Measurements from ENCODE around the gene PNKD.

DNA sequence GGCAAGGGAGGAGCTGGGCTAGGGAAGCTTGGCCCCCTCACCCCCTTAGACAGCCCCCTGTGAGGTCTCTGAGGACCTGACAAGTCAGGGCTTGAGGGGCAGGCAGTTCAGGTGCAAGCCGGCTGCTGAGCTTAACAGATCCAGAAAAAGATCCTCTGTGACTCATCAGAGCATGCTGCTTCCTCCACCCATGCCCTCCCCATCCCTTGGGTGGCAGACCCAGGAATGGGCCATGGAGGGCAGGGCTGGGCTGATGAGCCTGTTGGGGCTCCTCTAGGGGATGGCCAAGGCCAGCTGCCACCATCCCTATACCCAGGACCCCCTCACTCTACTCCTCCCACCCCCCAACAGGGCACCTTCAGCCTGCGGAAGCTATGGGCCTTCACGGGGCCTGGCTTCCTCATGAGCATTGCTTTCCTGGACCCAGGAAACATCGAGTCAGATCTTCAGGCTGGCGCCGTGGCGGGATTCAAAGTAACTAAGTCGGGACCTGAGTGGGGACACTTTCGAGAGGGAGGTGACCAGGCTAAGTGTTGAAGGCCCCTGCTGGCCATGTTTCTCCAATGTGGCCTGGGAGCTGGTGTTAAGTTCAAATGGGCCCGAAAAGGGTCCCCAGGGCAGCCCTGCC, 113.7 kb downstream of the PNKD start:
- TF ChIP-seq, protein P1, sequence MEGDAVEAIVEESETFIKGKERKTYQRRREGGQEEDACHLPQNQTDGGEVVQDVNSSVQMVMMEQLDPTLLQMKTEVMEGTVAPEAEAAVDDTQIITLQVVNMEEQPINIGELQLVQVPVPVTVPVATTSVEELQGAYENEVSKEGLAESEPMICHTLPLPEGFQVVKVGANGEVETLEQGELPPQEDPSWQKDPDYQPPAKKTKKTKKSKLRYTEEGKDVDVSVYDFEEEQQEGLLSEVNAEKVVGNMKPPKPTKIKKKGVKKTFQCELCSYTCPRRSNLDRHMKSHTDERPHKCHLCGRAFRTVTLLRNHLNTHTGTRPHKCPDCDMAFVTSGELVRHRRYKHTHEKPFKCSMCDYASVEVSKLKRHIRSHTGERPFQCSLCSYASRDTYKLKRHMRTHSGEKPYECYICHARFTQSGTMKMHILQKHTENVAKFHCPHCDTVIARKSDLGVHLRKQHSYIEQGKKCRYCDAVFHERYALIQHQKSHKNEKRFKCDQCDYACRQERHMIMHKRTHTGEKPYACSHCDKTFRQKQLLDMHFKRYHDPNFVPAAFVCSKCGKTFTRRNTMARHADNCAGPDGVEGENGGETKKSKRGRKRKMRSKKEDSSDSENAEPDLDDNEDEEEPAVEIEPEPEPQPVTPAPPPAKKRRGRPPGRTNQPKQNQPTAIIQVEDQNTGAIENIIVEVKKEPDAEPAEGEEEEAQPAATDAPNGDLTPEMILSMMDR (IDR thresholded peaks at IDR 0.05) = no peak
- TF ChIP-seq POLR2AphosphoS5 (IDR thresholded peaks at IDR 0.05) = no peak
- TF ChIP-seq POLR2A (IDR thresholded peaks at IDR 0.05) = no peak
